CD4-positive, alpha-beta T cell (primary cell): Measurements from ENCODE around the gene NXPE1. TPM values are rescaled to one million over a fixed set of nuclear protein-coding genes. Genes with fewer than 3 reads are reported as not detected.

Source experiments
- ATAC-seq: fragments of 200-7000 bp; cut with Tn5 transposase; one replicate; pipeline ENCODE4 v1.10.0; 2022; ENCODE audit warnings: mild to moderate bottlenecking; ENCODE audit not compliant: poor library complexity
- CTCF ChIA-PET: fragments of 350-600 bp; sonication (Branson Sonifier 250); formaldehyde crosslinking; loops from one replicate; lab custom pipeline; 2021; ENCODE audit warnings: antibody characterized with exemption, inconsistent platforms; lab: Charles Lee
- POLR2A ChIA-PET: fragments of 350-600 bp; sonication (Branson Sonifier 250); formaldehyde crosslinking; loops from one replicate; lab custom pipeline; 2021; ENCODE audit warnings: antibody characterized with exemption, inconsistent platforms; lab: Charles Lee
- DNase-seq, 14 experiments: peaks; one replicate each; pipeline ENCODE4 v3.0.0-alpha.2; 2013 to 2020; ENCODE audit warnings: mixed read lengths in 2 of 14
- H3K27ac ChIP-seq, 2 donors: one replicate each; pipeline versions ENCODE4 v1.5.1 to v1.7.0; 2013; ENCODE audit warnings: low read length in 2 of 2, low read depth in 1 of 2, mild to moderate bottlenecking in 1 of 2
- H3K27me3 ChIP-seq, 2 experiments: 1 replicate in 1 of 2; 2 replicates in 1 of 2; pipeline versions ENCODE4 v1.6.1 to v1.7.0; 2013; ENCODE audit warnings: low read length in 2 of 2, control low read depth in 1 of 2, mild to moderate bottlenecking in 1 of 2, moderate library complexity in 1 of 2; ENCODE audit not compliant: insufficient read depth in 2 of 2, control insufficient read depth in 1 of 2
- H3K36me3 ChIP-seq: one replicate; pipeline ENCODE4 v1.6.1; 2013; ENCODE audit warnings: low read length, control low read depth; ENCODE audit not compliant: insufficient read depth
- H3K4me1 ChIP-seq: one replicate; pipeline ENCODE4 v1.6.1; 2013; ENCODE audit warnings: low read length, control low read depth; ENCODE audit not compliant: insufficient read depth
- H3K4me3 ChIP-seq: one replicate; pipeline ENCODE4 v1.5.1; 2013; ENCODE audit warnings: mild to moderate bottlenecking, low read length, moderate library complexity
- H3K9me3 ChIP-seq, 2 experiments: 1 replicate in 1 of 2; 2 replicates in 1 of 2; pipeline versions ENCODE4 v1.6.1 to v1.7.0; 2013; ENCODE audit warnings: low read length in 2 of 2, mild to moderate bottlenecking in 2 of 2, control low read depth in 1 of 2, moderate library complexity in 1 of 2; ENCODE audit not compliant: control insufficient read depth in 1 of 2, insufficient read depth in 1 of 2
- H3K27ac Mint-ChIP-seq: one replicate; pipeline ENCODE4 v1.8.0; 2020; ENCODE audit warnings: mixed read lengths
- H3K27me3 Mint-ChIP-seq: one replicate; pipeline ENCODE4 v1.8.0; 2021; ENCODE audit warnings: mixed read lengths
- H3K36me3 Mint-ChIP-seq: one replicate; pipeline ENCODE4 v1.8.0; 2021; ENCODE audit warnings: low read depth, mixed read lengths
- H3K4me1 Mint-ChIP-seq: one replicate; pipeline ENCODE4 v1.8.0; 2021; ENCODE audit warnings: low read depth, mixed read lengths
- H3K4me3 Mint-ChIP-seq: one replicate; pipeline ENCODE4 v1.8.0; 2020; ENCODE audit warnings: mild to moderate bottlenecking, mixed read lengths
- H3K9me3 Mint-ChIP-seq: one replicate; pipeline ENCODE4 v1.8.0; 2020; ENCODE audit warnings: mixed read lengths
- intact Hi-C, 2 experiments: fragments of 100-400 bp; cut with DNase I in 1 of 2; cut with micrococcal nuclease in 1 of 2; formaldehyde crosslinking; loops; one replicate each; pipeline versions ENCODE4 v1.15.1 to v1.9.0; 2023 to 2025; cut with DNase I, micrococcal nuclease
- total RNA-seq, 174 experiments: library from RNA in 2 of 174; stranded (reverse) in 2 of 174; gene quantifications; one replicate each; pipeline ENCODE4 v1.2.3 and lab custom pipeline; 2021 to 2026
- TF ChIP-seq, protein P1 (sequence below): fragments of 200-600 bp; IDR thresholded peaks from one replicate; pipeline ENCODE4 v1.8.0; 2022; ENCODE audit warnings: antibody characterized with exemption, mild to moderate bottlenecking

The NXPE1 gene
- total RNA-seq, 2 experiments from 2014 or later: not detected

DNA sequence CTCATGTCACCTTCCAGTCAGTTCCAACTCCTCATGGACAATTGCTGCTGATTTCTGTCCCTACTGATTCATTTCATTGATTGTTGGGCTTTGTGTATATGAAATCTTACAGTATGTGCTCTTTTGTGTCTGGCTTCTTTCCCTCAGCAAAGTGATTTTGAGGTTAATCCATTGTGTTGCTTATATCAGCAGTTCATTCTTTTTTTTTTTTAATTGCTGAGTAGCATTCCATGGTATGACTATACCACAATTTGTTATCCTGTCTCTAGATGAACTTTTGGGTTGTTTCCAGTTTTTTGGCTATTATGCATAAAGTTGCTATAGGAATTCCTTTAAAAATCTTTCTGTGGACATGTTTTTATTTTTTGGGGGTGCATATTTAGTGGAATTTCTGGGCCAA, 59.9 kb downstream of the NXPE1 start:
- peaks cover 10% of the 10 kb centered on the region for H3K27me3 Mint-ChIP-seq
- Histone ChIP-seq H3K4me3 (no peak overlapping the region), H3K4me1 (no peaks in the 10 kb centered on the region), H3K9me3 (peaks cover 0 to 8% of the 10 kb centered on the region in 2 experiments), H3K36me3 (no peaks in the 10 kb centered on the region), H3K27me3 (peaks cover 0 to 8% of the 10 kb centered on the region in 2 experiments), H3K27ac (no peak overlapping the region)
- H3K27ac Mint-ChIP-seq: no peak overlapping the region
- H3K4me3 Mint-ChIP-seq: no peak overlapping the region
- ATAC-seq (no peak), DNase-seq (no peak)
- intact Hi-C loops: no loop called here
- H3K9me3 Mint-ChIP-seq: no peaks in the 10 kb centered on the region
- POLR2A ChIA-PET: no interaction called here
- no peaks in the 10 kb centered on the region for H3K4me1 Mint-ChIP-seq
- CTCF ChIA-PET: no interaction called here
- TF ChIP-seq, protein P1, sequence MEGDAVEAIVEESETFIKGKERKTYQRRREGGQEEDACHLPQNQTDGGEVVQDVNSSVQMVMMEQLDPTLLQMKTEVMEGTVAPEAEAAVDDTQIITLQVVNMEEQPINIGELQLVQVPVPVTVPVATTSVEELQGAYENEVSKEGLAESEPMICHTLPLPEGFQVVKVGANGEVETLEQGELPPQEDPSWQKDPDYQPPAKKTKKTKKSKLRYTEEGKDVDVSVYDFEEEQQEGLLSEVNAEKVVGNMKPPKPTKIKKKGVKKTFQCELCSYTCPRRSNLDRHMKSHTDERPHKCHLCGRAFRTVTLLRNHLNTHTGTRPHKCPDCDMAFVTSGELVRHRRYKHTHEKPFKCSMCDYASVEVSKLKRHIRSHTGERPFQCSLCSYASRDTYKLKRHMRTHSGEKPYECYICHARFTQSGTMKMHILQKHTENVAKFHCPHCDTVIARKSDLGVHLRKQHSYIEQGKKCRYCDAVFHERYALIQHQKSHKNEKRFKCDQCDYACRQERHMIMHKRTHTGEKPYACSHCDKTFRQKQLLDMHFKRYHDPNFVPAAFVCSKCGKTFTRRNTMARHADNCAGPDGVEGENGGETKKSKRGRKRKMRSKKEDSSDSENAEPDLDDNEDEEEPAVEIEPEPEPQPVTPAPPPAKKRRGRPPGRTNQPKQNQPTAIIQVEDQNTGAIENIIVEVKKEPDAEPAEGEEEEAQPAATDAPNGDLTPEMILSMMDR: no peak
- no peaks in the 10 kb centered on the region for H3K36me3 Mint-ChIP-seq

DNA sequence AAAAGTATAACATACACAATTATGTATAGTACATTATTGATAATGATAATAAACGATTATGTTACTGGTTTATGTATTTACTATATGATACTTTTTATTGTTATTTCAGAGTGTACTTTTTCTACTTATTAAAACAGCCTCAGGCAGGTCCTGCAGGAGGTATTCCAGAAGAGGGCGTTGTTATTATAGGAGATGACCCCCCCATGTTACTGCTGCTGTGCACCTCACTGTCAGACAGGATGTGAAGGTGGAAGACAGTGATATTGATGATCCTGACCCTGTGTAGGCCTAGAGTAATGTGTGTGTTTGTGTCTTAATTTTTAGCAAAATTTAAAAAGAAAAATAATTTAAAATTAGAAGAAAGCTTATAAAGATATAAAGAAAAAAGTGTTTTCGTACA, 62.8 kb downstream of the NXPE1 start:
- Mint-ChIP-seq H3K4me1 (no peaks in the 10 kb centered on the region), H3K36me3 (no peaks in the 10 kb centered on the region), H3K27me3 (peaks cover 5% of the 10 kb centered on the region), H3K4me3 (no peak overlapping the region), H3K9me3 (peaks cover 2% of the 10 kb centered on the region), H3K27ac (no peak overlapping the region)
- intact Hi-C loops: no loop called here
- DNase-seq (no peak), ATAC-seq (no peak)
- CTCF ChIA-PET: interaction anchor here (1.4 kb wide), 1 partner anchor 9 kb away, joined by 3 read pairs; no protein-coding TSS in a partner anchor
- H3K36me3 ChIP-seq: no peaks in the 10 kb centered on the region
- no peaks in the 10 kb centered on the region for H3K4me1 ChIP-seq
- POLR2A ChIA-PET: no interaction called here
- peaks cover 0 to 4% of the 10 kb centered on the region in 2 experiments for H3K9me3 ChIP-seq
- H3K4me3 ChIP-seq: no peak overlapping the region
- TF ChIP-seq, protein P1: no peak
- no peak overlapping the region for H3K27ac ChIP-seq
- no peaks in the 10 kb centered on the region for H3K27me3 ChIP-seq

DNA sequence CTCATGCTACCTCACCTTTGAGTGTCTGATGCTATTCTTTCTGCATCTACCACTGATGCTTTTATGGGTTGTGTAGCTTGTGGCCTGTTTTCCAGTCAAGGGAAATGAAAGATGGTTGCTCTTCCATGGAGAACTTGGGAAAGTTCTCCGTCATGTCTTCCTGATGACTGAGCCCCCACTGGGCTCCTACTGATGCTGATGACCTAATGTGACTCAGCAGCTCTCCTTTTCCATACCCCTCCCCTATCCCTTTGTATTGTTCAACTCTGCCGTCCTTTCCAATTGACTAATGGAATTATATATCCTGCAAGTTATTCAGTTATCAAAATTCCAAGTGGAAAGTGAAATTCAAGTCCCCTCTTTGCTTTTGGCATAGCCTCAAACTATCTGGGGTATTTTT, 75.8 kb downstream of the NXPE1 start:
- H3K9me3 ChIP-seq: no peaks in the 10 kb centered on the region
- ChIA-PET POLR2A (no interaction called here), CTCF (no interaction called here)
- H3K27me3 ChIP-seq: no peaks in the 10 kb centered on the region
- H3K4me1 ChIP-seq: no peaks in the 10 kb centered on the region
- H3K9me3 Mint-ChIP-seq: peaks cover 3% of the 10 kb centered on the region
- H3K4me1 Mint-ChIP-seq: no peaks in the 10 kb centered on the region
- DNase-seq: no peak
- H3K4me3 ChIP-seq: no peak overlapping the region
- no peaks in the 10 kb centered on the region for H3K27me3 Mint-ChIP-seq
- peaks cover 4% of the 10 kb centered on the region for H3K36me3 Mint-ChIP-seq
- H3K36me3 ChIP-seq: no peaks in the 10 kb centered on the region
- no peak overlapping the region for H3K27ac ChIP-seq
- no peak overlapping the region for H3K4me3 Mint-ChIP-seq
- intact Hi-C loops: no loop called here
- ATAC-seq: no peak
- no peak overlapping the region for H3K27ac Mint-ChIP-seq
- TF ChIP-seq, protein P1: no peak
